WTC11 (cell line): ENCODE measurements around the gene CTTN. TPM values are rescaled to one million over a fixed set of nuclear protein-coding genes. Genes with fewer than 3 reads are reported as not detected.

Experiments
- ATAC-seq: fragments of 200-7000 bp; cut with Tn5 transposase; 2 replicates; pipeline ENCODE4 v1.10.0; 2021; ENCODE audit warnings: mild to moderate bottlenecking, moderate library complexity
- CTCF ChIA-PET: fragments of 300-600 bp; sonication (Branson Sonifier 250); formaldehyde crosslinking; loops from one replicate; lab custom pipeline; 2021; ENCODE audit warnings: antibody characterized with exemption; lab: Charles Lee
- POLR2A ChIA-PET: fragments of 350-600 bp; sonication (Branson Sonifier 250); formaldehyde crosslinking; loops from one replicate; lab custom pipeline; 2021; ENCODE audit warnings: antibody characterized with exemption; lab: Charles Lee
- DNase-seq: peaks from one replicate; pipeline ENCODE4 v3.0.0; 2021; ENCODE audit warnings: low spot score
- H3K27ac Mint-ChIP-seq: 2 replicates; pipeline ENCODE4 v1.8.0; 2021; ENCODE audit warnings: mixed read lengths
- H3K27me3 Mint-ChIP-seq: 2 replicates; pipeline ENCODE4 v1.8.0; 2021; ENCODE audit warnings: low read depth, mild to moderate bottlenecking, moderate library complexity, mixed read lengths
- H3K36me3 Mint-ChIP-seq: 2 replicates; pipeline ENCODE4 v1.8.0; 2021; ENCODE audit warnings: mixed read lengths
- H3K4me1 Mint-ChIP-seq: 2 replicates; pipeline ENCODE4 v1.8.0; 2022; ENCODE audit warnings: mixed read lengths
- H3K4me3 Mint-ChIP-seq: 2 replicates; pipeline ENCODE4 v1.8.0; 2021; ENCODE audit warnings: mild to moderate bottlenecking, moderate library complexity, mixed read lengths
- H3K9me3 Mint-ChIP-seq: 2 replicates; pipeline ENCODE4 v1.8.0; 2021; ENCODE audit warnings: mixed read lengths
- ATF1 ChIP-seq: sonication (generic); formaldehyde crosslinking; IDR thresholded peaks from 2 replicates; pipeline ENCODE4 v1.8.1; 2023; ENCODE audit warnings: mild to moderate bottlenecking, moderate library complexity, missing genetic modification reagents
- ATF2 ChIP-seq: sonication (generic); formaldehyde crosslinking; IDR thresholded peaks from 2 replicates; pipeline ENCODE4 v1.8.1; 2022; ENCODE audit warnings: low read depth, missing genetic modification reagents, borderline replicate concordance
- CREB1 ChIP-seq: sonication (generic); formaldehyde crosslinking; IDR thresholded peaks from 2 replicates; pipeline ENCODE4 v1.8.0; 2023; ENCODE audit warnings: mild to moderate bottlenecking, missing genetic modification reagents
- CREM ChIP-seq: sonication (generic); formaldehyde crosslinking; IDR thresholded peaks from 2 replicates; pipeline ENCODE4 v1.8.1; 2022; ENCODE audit warnings: mild to moderate bottlenecking, missing genetic modification reagents, moderate library complexity
- CTCF ChIP-seq: fragments of 200-600 bp; IDR thresholded peaks from 2 replicates; pipeline ENCODE4 v1.8.0; 2022; ENCODE audit warnings: antibody characterized with exemption
- FOXP1 ChIP-seq: sonication (generic); formaldehyde crosslinking; IDR thresholded peaks from 2 replicates; pipeline ENCODE4 v1.8.0; 2022; ENCODE audit warnings: missing genetic modification reagents, mild to moderate bottlenecking, moderate library complexity, borderline replicate concordance
- GABPB1 ChIP-seq: sonication (generic); formaldehyde crosslinking; IDR thresholded peaks from 2 replicates; pipeline ENCODE4 v1.8.1; 2023; ENCODE audit warnings: mild to moderate bottlenecking, missing genetic modification reagents
- HMGA2 ChIP-seq: fragments of 250-450 bp; sonication (Bioruptor Pico); IDR thresholded peaks from 2 replicates; pipeline ENCODE4 v1.4.0; 2021; ENCODE audit warnings: mild to moderate bottlenecking, moderate library complexity
- IRF1 ChIP-seq: sonication (generic); formaldehyde crosslinking; IDR thresholded peaks from 2 replicates; pipeline ENCODE4 v1.8.0; 2023; ENCODE audit warnings: missing genetic modification reagents
- IRF2 ChIP-seq: sonication (generic); formaldehyde crosslinking; IDR thresholded peaks from 2 replicates; pipeline ENCODE4 v1.8.0; 2022; ENCODE audit warnings: low read depth, missing genetic modification reagents, borderline replicate concordance
- JAZF1 ChIP-seq: fragments of 250-450 bp; sonication (Bioruptor Pico); IDR thresholded peaks from 2 replicates; pipeline ENCODE4 v1.9.0; 2021; ENCODE audit warnings: moderate library complexity, mild to moderate bottlenecking, inconsistent platforms
- MAX ChIP-seq: sonication (generic); formaldehyde crosslinking; IDR thresholded peaks from 2 replicates; pipeline ENCODE4 v1.8.0; 2022; ENCODE audit warnings: mild to moderate bottlenecking, missing genetic modification reagents
- MLX ChIP-seq: sonication (generic); formaldehyde crosslinking; IDR thresholded peaks from 2 replicates; pipeline ENCODE4 v1.8.1; 2023; ENCODE audit warnings: mild to moderate bottlenecking, missing genetic modification reagents, moderate library complexity
- OVOL2 ChIP-seq: fragments of 250-450 bp; sonication (Bioruptor Pico); IDR thresholded peaks from 2 replicates; pipeline ENCODE4 v1.9.0; 2021; ENCODE audit warnings: mild to moderate bottlenecking, borderline replicate concordance
- RELA ChIP-seq: sonication (generic); formaldehyde crosslinking; IDR thresholded peaks from 2 replicates; pipeline ENCODE4 v1.8.1; 2022; ENCODE audit warnings: missing genetic modification reagents, mild to moderate bottlenecking, borderline replicate concordance
- RORB ChIP-seq: fragments of 250-450 bp; sonication (Bioruptor Pico); IDR thresholded peaks from 2 replicates; pipeline ENCODE4 v1.9.0; 2021; ENCODE audit warnings: mild to moderate bottlenecking
- SP1 ChIP-seq: sonication (generic); formaldehyde crosslinking; conservative IDR thresholded peaks from 2 replicates; pipeline ENCODE4 v1.8.1; 2022; ENCODE audit warnings: missing genetic modification reagents
- TEAD4 ChIP-seq: sonication (generic); formaldehyde crosslinking; IDR thresholded peaks from 2 replicates; pipeline ENCODE4 v1.8.0; 2022; ENCODE audit warnings: mild to moderate bottlenecking, missing genetic modification reagents
- ZBTB21 ChIP-seq: sonication (generic); formaldehyde crosslinking; IDR thresholded peaks from 2 replicates; pipeline ENCODE4 v1.8.1; 2023; ENCODE audit warnings: mild to moderate bottlenecking, missing genetic modification reagents, borderline replicate concordance
- ZNF425 ChIP-seq: fragments of 250-450 bp; sonication (Bioruptor Pico); conservative IDR thresholded peaks from 2 replicates; pipeline ENCODE4 v1.9.0; 2021; ENCODE audit warnings: mild to moderate bottlenecking
- total RNA-seq: library from RNA; stranded (reverse); gene quantifications from 3 replicates; pipeline ENCODE4 v1.2.3, GENCODE V29; 2021

The CTTN gene
- total RNA-seq, 1 experiment from 2014 or later: 281 TPM

- TF ChIP-seq MLX (CRISPR knock-in tag) (no peak), FOXP1 (CRISPR knock-in tag) (no peak)
Measured at GRCh38 chr11:70404244-70404643, 5.9 kb downstream of the CTTN start (continued).

- H3K27ac Mint-ChIP-seq: no peak overlapping the region
- POLR2A ChIA-PET: interaction anchor here (0.6 to 0.7 kb wide), 2 partner anchors 66 to 239 kb away, joined by 3 to 5 read pairs; no protein-coding TSS in a partner anchor
Measured at GRCh38 chr11:70405679-70406395, 7.5 kb downstream of the CTTN start.

GRCh38 chr11:70407121-70407520 is 8.8 kb downstream of the CTTN start:
- POLR2A ChIA-PET: no interaction called here
- no peaks in the 10 kb centered on the region for H3K27me3 Mint-ChIP-seq
- peaks cover 57% of the 10 kb centered on the region for H3K36me3 Mint-ChIP-seq
- DNase-seq: no peak
- CTCF ChIA-PET: no interaction called here
- no peak for ATAC-seq
- H3K4me3 Mint-ChIP-seq: no peak overlapping the region
- no peak for TF ChIP-seq IRF1 (CRISPR knock-in tag)
- no peak for TF ChIP-seq FOXP1 (CRISPR knock-in tag)
- no peak for TF ChIP-seq ZBTB21 (CRISPR knock-in tag)
- TF ChIP-seq RORB (CRISPR knock-in tag): no peak
- TF ChIP-seq HMGA2: no peak
- TF ChIP-seq CTCF: no peak
- no peak for TF ChIP-seq ZNF425
- no peak for TF ChIP-seq CREB1
- TF ChIP-seq TEAD4 (CRISPR knock-in tag): no peak
- no peaks in the 10 kb centered on the region for H3K9me3 Mint-ChIP-seq
- peaks cover 15% of the 10 kb centered on the region for H3K4me1 Mint-ChIP-seq
- no peak overlapping the region for H3K27ac Mint-ChIP-seq

More at GRCh38 chr11:70405679-70406395, 7.5 kb downstream of the CTTN start:
- Mint-ChIP-seq H3K9me3 (no peaks in the 10 kb centered on the region), H3K36me3 (peaks cover 44% of the 10 kb centered on the region), H3K4me1 (peaks cover 16% of the 10 kb centered on the region), H3K27me3 (no peaks in the 10 kb centered on the region), H3K4me3 (no peak overlapping the region)
- ATAC-seq (no peak), DNase-seq (no peak)
- TF ChIP-seq IRF2 (CRISPR knock-in tag) (no peak), RELA (CRISPR knock-in tag) (no peak), MAX (no peak), OVOL2 (CRISPR knock-in tag) (no peak), JAZF1 (CRISPR knock-in tag) (no peak), IRF1 (CRISPR knock-in tag) (no peak), SP1 (CRISPR knock-in tag) (no peak), MLX (CRISPR knock-in tag) (no peak), GABPB1 (no peak), ATF2 (CRISPR knock-in tag) (no peak), CREM (no peak), ATF1 (CRISPR knock-in tag) (no peak)
- TF ChIP-seq, all 79 proteins: peak for 0
- CTCF ChIA-PET: no interaction called here
